HUES6 (cell line): ENCODE results near the gene ATRIP.

ENCODE experiments used
- H3K27ac ChIP-seq: 2 replicates; pipeline ENCODE4 v1.7.0; 2013; ENCODE audit warnings: low read depth, mild to moderate bottlenecking, low read length, inconsistent platforms
- H3K27me3 ChIP-seq: 2 replicates; pipeline ENCODE4 v1.6.1; 2013; ENCODE audit warnings: low read length; ENCODE audit not compliant: control insufficient read depth, insufficient read depth
- H3K36me3 ChIP-seq: 2 replicates; pipeline ENCODE4 v1.6.1; 2013; ENCODE audit warnings: low read length; ENCODE audit not compliant: control insufficient read depth, insufficient read depth
- H3K4me1 ChIP-seq: 2 replicates; pipeline ENCODE4 v1.6.1; 2013; ENCODE audit warnings: low read length; ENCODE audit not compliant: control insufficient read depth, insufficient read depth
- H3K4me3 ChIP-seq: 2 replicates; pipeline ENCODE4 v1.5.1; 2013; ENCODE audit warnings: low read depth, low read length
- H3K9ac ChIP-seq: one replicate; pipeline ENCODE4 v1.6.1; 2013; ENCODE audit warnings: mild to moderate bottlenecking, low read length
- H3K9me3 ChIP-seq: 2 replicates; pipeline ENCODE4 v1.6.1; 2013; ENCODE audit warnings: low read depth, low read length; ENCODE audit not compliant: control insufficient read depth, insufficient read depth

ATRIP gene

DNA sequence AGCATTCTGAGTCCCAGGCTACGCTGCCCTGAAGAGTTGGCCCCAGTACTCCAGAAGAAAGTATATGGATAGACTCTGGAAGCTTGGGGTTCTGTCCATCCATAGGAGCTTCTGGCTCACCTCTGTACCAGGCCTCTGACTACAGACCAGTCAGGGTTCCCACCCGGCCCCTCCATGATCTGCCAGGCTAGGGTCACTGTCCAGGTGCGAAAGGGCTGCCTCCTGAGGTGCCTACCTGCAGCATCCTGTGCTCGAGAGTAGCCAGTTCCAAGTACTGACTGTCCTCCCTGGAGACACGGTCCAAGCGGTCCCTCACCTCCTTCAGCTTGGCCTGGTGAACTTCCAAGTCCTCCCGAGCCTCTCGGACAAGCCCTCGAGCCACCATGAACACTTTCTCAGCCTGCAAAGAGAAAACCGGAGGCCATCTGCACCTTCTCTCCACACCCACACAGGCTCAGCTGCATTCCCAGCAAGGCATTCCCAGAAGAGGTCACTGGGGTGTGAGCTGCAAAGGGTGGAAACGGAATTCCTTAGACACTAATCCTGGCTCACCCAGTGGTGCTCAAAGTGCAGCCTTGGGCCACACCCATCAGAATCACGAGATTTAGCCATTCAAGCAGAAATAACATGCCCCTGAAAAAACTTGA, 12.9 kb upstream of the ATRIP start:
- Histone ChIP-seq H3K36me3 (peaks cover 32% of the 10 kb centered on the region), H3K9me3 (no peaks in the 10 kb centered on the region), H3K4me1 (peaks cover 23% of the 10 kb centered on the region), H3K27me3 (no peaks in the 10 kb centered on the region), H3K27ac (no peak overlapping the region), H3K9ac (no peak overlapping the region), H3K4me3 (no peak overlapping the region)

GRCh38 chr3:48434591-48435222, 11.8 kb upstream of the ATRIP start:
- H3K36me3 ChIP-seq, result peaks cover 32% of the 10 kb centered on the region
- peak overlapping the region; percentile 8 for H3K9ac ChIP-seq
- no peaks in the 10 kb centered on the region for H3K27me3 ChIP-seq
- no peak overlapping the region for H3K4me3 ChIP-seq
- no peaks in the 10 kb centered on the region for H3K9me3 ChIP-seq
- peaks cover 28% of the 10 kb centered on the region for H3K4me1 ChIP-seq
- H3K27ac ChIP-seq, result no peak overlapping the region

GRCh38 chr3:48435223-48435595, 11.3 kb upstream of the ATRIP start:
- H3K36me3 ChIP-seq, result peaks cover 32% of the 10 kb centered on the region
- H3K9me3 ChIP-seq, result no peaks in the 10 kb centered on the region
- no peak overlapping the region for H3K27ac ChIP-seq
- H3K27me3 ChIP-seq, result no peaks in the 10 kb centered on the region
- H3K4me1 ChIP-seq, result peaks cover 26% of the 10 kb centered on the region
- H3K9ac ChIP-seq, result peak overlapping the region; percentile 8
- H3K4me3 ChIP-seq, result no peak overlapping the region

DNA sequence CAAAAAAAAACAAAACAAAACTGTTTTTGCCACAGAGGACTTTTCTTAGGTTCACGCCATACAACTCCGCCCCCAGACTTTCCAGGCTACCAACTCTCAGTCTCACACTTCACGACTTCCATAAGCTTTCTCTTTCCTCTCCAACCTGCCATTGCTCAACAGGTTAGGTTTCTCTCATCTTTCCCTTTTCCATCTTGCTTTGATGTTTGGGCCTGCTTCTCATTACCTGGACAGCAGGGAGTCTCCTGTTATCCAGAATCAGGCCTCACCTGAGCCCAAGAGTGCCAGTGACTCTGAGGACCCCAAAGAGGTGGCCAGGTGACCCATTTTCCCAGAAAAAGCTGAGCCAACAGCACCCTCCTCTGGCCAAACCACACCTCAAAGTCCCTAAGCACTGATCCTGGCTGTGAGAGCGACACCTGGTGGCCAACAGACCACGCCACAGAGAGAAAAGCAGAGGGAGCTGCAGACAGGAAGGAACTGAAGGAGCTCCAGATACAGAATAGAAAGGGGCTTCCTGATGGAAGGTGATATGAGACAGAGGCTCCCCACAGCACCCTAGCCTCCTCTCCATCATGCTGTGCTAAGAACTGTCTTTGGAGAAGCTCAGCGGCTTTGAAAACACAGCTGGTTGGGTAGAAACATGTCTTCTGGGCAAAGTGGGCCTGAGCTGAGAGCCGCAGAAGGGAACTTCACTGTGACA, 10.6 kb upstream of the ATRIP start:
- Histone ChIP-seq H3K4me1 (peaks cover 19% of the 10 kb centered on the region), H3K27ac (no peak overlapping the region)

GRCh38 chr3:48436477-48436787, 10.1 kb upstream of the ATRIP start:
- Histone ChIP-seq H3K36me3 (peaks cover 34% of the 10 kb centered on the region), H3K9me3 (no peaks in the 10 kb centered on the region), H3K4me1 (peaks cover 18% of the 10 kb centered on the region; the same call in 1 of the 2 replicates), H3K9ac (no peak overlapping the region), H3K27me3 (no peaks in the 10 kb centered on the region), H3K27ac (no peak overlapping the region), H3K4me3 (no peak overlapping the region)

More for the DNA sequence above, 10.6 kb upstream of the ATRIP start:
- Histone ChIP-seq H3K9me3 (no peaks in the 10 kb centered on the region), H3K36me3 (peaks cover 32% of the 10 kb centered on the region), H3K9ac (no peak overlapping the region), H3K27me3 (no peaks in the 10 kb centered on the region), H3K4me3 (no peak overlapping the region)

GRCh38 chr3:48436855-48437254, 9.7 kb upstream of the ATRIP start:
- Histone ChIP-seq H3K4me1 (peaks cover 22% of the 10 kb centered on the region; the same call in 1 of the 2 replicates), H3K9me3 (no peaks in the 10 kb centered on the region), H3K4me3 (no peak overlapping the region), H3K27me3 (no peaks in the 10 kb centered on the region), H3K36me3 (peaks cover 35% of the 10 kb centered on the region), H3K27ac (no peak overlapping the region), H3K9ac (no peak overlapping the region)

DNA sequence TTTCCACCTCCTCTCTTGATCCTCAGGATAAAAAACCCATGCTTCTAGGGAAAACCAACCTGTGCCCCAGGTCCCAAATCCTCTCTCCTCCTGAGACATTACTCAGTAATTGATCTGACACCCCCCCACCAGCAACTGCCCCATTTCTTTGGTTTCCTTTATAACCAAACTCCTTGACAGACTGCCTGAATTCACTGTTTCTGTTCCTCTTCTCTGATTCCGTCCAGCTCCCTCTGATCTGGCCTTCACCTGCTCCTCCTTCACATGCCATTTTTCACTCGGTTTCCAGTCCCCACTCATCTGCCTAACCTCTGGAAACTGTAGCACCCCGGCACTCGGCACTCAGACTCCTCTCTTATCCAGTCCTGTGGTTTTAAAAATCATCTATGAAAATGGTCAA, 8.7 kb upstream of the ATRIP start:
- peaks cover 34% of the 10 kb centered on the region for H3K36me3 ChIP-seq
- no peaks in the 10 kb centered on the region for H3K27me3 ChIP-seq
- no peak overlapping the region for H3K4me3 ChIP-seq
- H3K4me1 ChIP-seq, result peaks cover 16% of the 10 kb centered on the region; the same call in 1 of the 2 replicates
- no peak overlapping the region for H3K27ac ChIP-seq
- no peaks in the 10 kb centered on the region for H3K9me3 ChIP-seq
- H3K9ac ChIP-seq, result no peak overlapping the region

DNA sequence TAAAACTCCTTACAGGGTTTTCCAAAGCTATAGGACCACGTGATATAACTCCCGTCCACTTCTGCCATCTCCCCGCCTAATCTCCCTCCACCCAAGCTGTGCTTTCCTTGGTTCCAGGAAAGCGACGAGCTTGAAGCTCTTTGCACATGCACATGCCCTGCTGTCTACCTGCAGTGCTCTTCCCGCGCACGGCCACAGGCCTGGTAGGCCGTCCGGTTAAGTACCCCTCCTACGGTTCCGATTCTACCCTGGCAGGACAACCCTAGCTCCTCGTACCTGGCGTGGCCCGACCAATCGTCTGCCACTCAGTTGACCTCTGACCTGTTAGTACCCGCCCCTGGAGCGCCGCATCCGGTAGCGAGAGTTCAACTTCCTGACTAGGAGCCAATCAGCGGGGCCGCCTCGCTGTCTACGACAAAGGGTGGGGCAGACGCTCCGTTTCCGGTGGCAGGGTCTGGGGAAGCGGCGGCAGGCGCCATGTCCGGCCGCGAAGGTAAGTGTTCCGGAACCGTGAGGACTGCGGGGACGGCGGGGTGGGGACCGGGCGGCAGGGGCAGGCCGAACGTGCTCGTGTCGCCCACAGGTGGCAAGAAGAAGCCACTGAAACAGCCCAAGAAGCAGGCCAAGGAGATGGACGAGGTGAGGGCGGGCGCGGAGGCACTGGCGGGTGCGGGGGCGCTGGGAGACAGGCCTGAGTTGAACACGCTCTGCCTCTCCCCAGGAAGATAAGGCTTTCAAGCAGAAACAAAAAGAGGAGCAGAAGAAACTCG, 6.5 kb upstream of the ATRIP start, which contains the start of the genes CCDC51 and TMA7:
Gene CCDC51 (minus strand): TSS at position 300 of the 770 bp plus-strand sequence. CDS start 4,991 bp downstream, outside the sequence.
Gene TMA7 (plus strand): TSS at position 438 of the 770 bp plus-strand sequence. CDS start 40 bp downstream, at position 478.
- H3K27ac ChIP-seq, result peak within 1 kb of the TSS; percentile 82
- no peaks in the 10 kb centered on the region for H3K9me3 ChIP-seq
- peaks cover 35% of the 10 kb centered on the region for H3K36me3 ChIP-seq
- no peaks in the 10 kb centered on the region for H3K27me3 ChIP-seq
- peak within 1 kb of the TSS; percentile 81 for H3K4me3 ChIP-seq
- peak within 1 kb of the TSS; percentile 93 for H3K9ac ChIP-seq
- peaks cover 12% of the 10 kb centered on the region; the same call in 1 of the 2 replicates for H3K4me1 ChIP-seq

- Histone ChIP-seq H3K9ac (peak overlapping the region; percentile 93), H3K4me1 (peaks cover 12% of the 10 kb centered on the region; the same call in 1 of the 2 replicates), H3K4me3 (peak overlapping the region; percentile 81), H3K9me3 (no peaks in the 10 kb centered on the region), H3K27ac (peak overlapping the region; percentile 82; the same call in 1 of the 2 replicates), H3K36me3 (peaks cover 35% of the 10 kb centered on the region), H3K27me3 (no peaks in the 10 kb centered on the region)
These were observed 6.0 kb upstream of the ATRIP start for GRCh38 chr3:48440590-48440958.

GRCh38 chr3:48441940-48442339, 4.6 kb upstream of the ATRIP start:
- Histone ChIP-seq H3K27ac (no peak overlapping the region), H3K9me3 (no peaks in the 10 kb centered on the region), H3K27me3 (no peaks in the 10 kb centered on the region), H3K4me3 (peak overlapping the region; percentile 81; the same call in 1 of the 2 replicates), H3K9ac (no peak overlapping the region), H3K4me1 (peaks cover 12% of the 10 kb centered on the region; the same call in 1 of the 2 replicates), H3K36me3 (peaks cover 35% of the 10 kb centered on the region)
